ENCODE measurements around the gene GPR162.
"Not testable (repeated sequence)": the region's sequence is repeated elsewhere in the genome, so short reads cannot be mapped to it uniquely, and the experiment has no call there.

The GPR162 gene

DNA sequence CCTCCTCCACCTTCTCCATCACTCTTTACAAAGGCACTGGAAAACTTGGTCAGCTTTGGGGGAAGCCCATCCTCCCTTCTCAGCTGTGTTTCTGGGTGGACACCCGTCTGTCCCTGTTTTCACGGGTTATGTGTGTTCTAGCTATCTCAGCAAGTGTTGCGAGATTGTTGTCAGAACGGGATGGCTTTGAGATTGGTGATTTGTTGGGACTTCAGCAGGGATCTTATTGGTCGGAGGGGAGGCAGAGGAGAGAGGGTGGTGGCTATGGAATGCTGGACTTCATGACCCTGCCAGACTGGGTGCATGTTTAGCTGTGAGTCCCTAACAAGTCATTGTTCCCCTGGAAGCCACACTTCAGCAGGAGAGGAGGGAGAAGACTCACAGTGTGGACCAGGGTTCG is 32.4 kb downstream of the GPR162 start:
- no peak for DNase-seq (ENCODE audit: low spot score)

DNA sequence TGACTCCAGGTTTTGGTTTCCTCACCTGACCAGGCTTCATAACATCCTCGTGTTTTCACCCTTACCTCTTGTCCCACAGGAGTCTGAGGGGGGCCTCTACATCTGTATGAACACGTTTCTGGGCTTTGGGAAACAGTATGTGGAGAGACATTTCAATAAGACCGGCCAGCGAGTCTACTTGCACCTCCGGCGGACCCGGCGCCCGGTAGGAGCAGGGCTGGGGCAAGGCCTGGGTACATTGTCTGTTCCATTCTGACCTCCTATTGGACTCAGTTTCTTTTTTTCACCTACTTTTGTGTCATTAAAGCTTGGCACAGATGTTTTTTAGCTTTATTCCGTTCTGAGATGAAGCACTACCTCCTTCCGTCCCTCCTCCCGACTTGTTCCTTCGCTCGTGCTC is 33.7 kb downstream of the GPR162 start:
- no peak for DNase-seq (ENCODE audit: low spot score)

DNA sequence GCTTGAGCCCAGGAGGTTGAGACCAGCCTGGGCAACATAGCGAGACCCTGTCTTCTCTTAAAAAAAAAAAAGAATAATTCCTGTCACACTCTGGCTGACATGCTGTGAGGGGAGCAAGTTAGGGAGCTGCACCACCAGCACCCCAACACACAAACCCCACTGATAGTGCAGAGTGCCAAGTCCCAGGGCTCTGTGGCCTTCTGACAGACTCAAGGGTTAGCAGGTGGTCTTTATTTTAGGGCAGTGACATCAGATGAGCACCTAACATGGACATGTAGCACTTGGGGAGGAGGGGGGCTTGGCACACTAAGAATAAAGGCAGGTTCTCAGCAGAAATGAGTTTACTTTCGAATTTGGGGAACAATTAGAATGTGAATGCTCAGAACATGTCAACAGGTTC is 37.2 kb downstream of the GPR162 start:
- DNase-seq (ENCODE audit: low spot score) = no peak

DNA sequence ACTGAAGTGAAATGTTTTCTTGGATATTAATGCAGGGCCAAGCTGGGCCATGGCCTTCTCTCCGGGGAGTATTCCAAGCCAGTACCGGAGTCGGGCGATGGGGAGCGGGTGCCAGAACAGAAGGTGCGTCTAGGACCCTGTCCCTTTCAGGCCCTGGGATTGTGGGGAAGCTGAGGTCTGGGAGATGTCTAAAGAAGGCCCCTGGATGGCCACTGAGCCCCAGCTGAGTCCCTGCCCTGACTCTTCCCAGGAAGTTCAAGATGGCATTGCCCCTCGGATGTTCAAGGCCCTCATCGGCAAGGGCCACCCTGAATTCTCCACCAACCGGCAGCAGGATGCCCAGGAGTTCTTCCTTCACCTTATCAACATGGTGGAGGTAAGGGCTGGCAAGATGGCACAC is 38.5 kb downstream of the GPR162 start:
- DNase-seq (ENCODE audit: low spot score) = no peak

DNA sequence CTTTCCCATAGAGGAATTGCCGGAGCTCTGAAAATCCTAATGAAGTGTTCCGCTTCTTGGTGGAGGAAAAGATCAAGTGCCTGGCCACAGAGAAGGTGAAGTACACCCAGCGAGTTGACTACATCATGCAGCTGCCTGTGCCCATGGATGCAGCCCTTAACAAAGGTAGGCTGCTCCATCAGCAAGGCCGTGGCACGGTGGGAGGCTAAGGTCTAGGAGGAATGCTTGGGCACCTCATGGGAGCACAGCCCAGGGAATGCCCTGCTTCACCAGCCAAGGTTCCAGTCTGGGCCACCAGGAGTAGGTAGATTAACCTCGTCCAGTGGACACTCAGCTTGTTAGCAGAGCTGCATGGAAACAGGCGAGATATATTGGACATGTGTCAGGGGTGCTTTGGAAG is 39.3 kb downstream of the GPR162 start:
- no peak for DNase-seq (ENCODE audit: low spot score)

DNA sequence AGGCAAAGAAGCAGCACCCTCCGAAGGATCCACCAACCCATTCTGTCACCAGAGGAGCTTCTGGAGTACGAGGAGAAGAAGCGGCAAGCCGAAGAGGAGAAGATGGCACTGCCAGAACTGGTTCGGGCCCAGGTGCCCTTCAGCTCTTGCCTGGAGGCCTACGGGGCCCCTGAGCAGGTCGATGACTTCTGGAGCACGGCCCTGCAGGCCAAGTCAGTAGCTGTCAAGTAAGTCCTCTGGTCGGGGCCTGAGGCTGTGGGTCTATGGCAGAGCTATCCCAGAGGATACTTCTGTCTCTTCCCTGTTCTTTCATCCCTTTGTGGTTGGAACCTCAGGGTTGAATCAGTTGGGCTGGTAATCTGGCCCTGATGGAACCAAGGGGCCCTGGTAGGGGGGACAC is 39.8 kb downstream of the GPR162 start:
- DNase-seq (ENCODE audit: low spot score) = no peak

DNA sequence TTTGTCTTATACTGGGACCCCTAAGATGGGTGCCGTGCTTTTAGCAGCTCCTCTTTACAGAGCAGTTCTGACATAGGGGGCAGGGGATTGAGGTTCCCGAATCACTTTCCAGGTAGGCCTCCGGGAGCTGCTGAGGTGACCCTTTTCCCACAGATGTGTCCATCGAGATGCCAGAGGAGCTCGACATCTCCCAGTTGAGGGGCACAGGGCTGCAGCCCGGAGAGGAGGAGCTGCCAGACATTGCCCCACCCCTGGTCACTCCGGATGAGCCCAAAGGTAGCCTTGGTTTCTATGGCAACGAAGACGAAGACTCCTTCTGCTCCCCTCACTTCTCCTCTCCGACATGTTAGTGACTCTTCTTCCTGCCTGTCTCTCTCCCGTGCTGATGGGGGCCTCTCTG is 41.4 kb downstream of the GPR162 start:
- no peak for DNase-seq (ENCODE audit: low spot score)

DNA sequence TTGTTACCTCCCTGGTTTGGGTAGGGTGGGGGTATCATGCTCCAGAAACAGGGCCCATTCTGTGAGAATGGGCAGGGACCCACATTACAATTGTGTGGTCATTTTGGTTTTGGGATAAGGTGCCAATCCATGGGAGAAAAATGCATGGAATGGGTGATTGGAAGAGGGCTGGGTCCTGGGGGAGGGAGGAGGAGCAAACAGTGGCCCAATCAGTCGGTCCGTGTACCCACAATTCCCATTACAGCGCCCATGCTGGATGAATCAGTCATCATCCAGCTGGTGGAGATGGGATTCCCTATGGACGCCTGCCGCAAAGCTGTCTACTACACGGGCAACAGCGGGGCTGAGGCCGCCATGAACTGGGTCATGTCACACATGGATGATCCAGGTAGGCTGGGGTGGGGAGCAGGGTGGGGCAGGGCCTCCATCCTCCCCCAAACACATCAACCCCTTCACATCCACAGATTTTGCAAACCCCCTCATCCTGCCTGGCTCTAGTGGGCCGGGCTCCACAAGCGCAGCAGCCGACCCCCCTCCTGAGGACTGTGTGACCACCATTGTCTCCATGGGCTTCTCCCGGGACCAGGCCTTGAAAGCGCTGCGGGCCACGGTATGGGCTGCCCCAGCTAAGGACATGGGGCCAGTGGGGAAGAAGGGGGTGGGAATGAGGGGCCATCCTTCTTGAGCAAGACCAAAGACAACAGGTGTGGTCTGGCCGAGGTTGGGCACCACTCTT is 42.1 kb downstream of the GPR162 start:
- DNase-seq (ENCODE audit: low spot score) = peak; percentile 21

DNA sequence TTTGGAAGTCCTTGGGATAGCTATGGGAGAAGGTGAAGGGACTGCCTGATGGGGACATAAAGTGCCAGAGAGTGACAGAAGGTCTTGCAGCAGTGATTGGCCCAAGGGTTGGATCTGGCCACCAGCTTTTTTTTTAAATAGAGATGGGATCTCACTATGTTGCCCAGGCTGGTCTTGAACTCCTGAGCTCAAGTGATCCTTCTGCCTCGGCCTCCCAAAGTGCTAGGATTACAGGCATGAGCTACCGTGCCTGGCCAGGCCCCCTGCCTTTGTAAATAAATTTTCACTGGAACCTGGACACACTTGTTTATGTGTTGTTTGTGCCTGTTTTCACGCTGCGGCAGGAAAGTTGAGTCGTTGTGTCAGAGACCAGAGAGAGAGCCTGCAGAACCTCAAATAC is 43.7 kb downstream of the GPR162 start:
- not testable (repeated sequence) for DNase-seq (ENCODE audit: low spot score)

DNA sequence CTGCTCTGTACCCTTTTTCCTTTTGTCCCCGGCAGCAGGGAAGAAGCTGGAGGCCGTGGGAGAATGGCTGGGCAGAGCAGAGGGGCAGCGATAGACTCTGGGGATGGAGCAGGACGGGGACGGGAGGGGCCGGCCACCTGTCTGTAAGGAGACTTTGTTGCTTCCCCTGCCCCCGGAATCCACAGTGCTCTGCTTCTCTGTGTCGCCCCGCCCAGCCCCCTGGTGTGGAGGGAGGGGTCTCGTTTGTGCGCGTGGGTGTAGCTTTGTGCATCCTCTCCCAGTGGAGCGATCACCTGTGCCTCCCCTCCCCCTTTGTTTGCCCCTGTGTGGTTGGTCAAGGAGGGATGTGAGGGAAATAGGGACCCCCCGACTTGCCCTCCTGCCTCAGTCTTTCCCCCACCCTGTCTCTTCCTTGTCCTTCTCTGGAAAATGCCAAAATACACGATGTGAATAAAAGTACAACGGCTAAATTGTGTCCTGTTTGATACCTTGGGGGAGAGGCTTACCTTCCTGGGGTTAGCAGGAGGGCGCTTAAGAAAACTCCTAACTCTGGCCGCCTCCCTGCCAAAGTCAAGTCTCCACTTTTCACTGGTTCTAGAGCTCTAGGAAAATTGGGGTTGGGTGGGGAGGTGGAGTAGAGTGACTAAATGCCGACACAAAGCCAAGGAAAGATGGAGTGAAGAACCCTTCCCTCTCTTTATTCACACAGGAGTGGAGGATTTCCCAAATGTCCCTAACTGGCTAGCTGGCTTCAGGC is 44.7 kb downstream of the GPR162 start:
- DNase-seq (ENCODE audit: low spot score) = no peak

DNA sequence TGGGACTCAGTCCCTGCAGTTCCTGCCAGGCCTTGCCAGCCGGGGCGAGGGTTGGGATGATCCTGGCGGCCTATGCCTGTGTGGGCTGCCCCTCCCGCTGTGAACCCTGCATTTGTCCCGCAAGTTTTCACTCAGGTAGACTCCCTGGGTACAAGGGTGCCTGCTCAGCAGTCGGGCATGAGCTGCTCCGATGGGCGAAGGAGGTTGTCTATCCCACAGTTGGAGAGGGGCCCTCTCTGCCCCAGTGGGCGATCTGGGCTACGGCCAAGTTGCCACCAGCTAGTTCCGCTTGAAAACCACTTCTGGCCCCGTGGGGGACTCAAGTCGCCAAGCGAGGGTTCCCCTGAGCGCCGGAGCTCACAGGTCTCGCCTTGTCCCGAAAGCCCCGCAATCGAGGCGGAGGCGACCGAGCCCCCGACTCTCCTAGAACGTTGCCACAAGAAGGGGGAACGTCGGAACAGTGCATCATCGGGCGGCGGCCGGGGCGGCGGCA is 45.3 kb downstream of the GPR162 start:
- DNase-seq (ENCODE audit: low spot score) = peak; percentile 27

DNA sequence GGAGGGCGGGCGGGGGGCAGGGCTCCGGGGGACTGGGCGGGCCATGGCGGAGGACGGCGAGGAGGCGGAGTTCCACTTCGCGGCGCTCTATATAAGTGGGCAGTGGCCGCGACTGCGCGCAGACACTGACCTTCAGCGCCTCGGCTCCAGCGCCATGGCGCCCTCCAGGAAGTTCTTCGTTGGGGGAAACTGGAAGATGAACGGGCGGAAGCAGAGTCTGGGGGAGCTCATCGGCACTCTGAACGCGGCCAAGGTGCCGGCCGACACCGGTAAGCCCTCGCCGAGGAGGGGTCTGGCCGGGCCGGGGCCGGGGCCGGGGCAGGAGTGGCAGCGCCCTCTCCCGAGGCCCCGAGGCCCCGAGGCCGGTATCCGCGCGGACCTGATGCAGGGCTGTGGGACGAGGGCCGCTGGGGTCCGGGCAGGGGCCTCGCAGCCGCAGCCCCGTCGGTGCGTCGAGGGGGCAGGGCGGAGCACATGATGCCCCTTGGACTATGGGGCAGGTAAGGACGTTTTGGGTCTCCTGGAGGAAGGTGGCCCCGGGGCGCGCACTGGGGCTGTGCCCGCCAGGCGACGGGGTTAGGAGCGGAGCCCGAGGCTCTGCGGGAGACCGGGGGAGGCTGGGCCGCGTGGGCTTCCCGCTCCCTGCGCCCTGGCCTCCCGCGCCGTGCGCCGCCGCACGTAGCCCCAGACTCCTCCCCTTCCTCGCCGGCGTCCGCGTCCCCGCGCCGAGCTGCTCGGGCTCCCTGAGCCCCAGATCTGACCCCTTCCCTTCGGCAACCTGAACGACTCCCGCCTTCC is 46.0 kb downstream of the GPR162 start, which contains the start of gene TPI1:
Gene TPI1 (plus strand): TSS at position 119 of the 798 bp plus-strand sequence. CDS start 36 bp downstream, at position 155.
- DNase-seq (ENCODE audit: low spot score) = peak; percentile 91

DNA sequence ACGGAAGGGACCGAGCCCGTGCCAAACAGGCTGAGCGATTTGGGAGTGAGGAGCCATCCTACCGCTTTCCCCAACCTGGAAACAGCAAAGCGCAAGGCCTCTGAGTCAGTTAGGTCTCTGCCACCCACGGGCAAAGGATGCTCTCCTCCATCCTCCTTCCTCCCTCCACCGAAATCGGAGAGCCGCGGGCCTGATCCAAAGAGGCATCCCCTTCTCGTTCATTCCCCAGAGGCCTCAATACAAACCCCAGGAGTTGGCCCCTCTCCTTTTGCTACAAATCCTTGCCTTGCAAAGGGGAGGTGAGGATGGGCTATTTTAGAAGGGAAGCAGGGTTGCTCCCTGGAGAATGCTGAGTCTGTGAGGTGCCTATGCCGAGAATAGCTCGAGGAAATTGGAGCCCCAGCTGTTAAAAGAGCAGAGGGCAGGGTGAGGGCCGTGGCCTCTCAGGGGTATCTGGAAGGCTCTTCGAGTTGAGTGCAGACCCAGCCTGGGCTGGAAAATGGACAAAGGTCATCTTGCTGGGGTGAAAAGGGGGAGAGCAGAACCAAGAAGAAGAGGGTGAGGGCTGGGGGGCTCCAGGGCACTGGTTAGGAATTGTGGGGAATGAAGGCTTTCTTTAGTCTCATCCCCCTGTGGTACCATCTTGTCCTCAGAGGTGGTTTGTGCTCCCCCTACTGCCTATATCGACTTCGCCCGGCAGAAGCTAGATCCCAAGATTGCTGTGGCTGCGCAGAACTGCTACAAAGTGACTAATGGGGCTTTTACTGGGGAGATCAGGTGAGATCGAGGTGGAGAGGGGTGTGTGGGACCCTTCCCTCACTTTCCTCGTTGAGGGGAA is 46.8 kb downstream of the GPR162 start:
- DNase-seq (ENCODE audit: low spot score) = peak; percentile 48

DNA sequence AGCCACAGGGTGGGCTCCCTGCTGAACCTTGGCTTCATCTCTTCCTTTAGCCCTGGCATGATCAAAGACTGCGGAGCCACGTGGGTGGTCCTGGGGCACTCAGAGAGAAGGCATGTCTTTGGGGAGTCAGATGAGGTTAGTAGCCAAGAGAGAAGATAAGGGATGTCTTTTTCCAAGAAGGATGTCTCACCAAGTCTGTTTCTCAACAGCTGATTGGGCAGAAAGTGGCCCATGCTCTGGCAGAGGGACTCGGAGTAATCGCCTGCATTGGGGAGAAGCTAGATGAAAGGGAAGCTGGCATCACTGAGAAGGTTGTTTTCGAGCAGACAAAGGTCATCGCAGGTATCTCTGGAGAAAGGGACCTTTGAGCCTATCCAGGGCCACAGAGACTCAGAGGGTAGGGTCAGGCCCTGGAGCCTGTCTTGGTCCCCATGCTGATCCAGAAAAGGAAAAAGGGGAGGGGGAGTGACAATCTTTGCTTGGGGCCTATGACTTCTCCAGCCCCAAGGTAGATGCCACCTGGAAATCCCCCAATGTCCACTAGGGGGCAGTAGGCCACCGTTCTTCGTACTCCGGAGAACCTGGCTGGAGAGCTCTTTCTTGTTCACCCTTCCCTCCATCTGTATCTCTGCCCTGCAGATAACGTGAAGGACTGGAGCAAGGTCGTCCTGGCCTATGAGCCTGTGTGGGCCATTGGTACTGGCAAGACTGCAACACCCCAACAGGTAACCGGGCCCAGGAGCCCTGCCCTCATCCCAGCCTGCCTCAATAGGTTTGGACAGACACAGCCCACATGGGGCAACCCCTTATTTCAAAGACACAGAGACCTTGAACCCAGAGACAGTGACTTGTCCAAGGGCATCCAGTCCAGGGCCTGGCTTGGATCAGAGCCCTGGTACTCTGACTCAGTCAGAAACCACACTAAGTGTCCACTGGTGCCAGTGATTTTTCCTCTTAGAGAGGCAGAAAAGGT is 47.7 kb downstream of the GPR162 start:
- DNase-seq (ENCODE audit: low spot score) = peak; percentile 83

DNA sequence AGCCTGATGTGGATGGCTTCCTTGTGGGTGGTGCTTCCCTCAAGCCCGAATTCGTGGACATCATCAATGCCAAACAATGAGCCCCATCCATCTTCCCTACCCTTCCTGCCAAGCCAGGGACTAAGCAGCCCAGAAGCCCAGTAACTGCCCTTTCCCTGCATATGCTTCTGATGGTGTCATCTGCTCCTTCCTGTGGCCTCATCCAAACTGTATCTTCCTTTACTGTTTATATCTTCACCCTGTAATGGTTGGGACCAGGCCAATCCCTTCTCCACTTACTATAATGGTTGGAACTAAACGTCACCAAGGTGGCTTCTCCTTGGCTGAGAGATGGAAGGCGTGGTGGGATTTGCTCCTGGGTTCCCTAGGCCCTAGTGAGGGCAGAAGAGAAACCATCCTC is 48.7 kb downstream of the GPR162 start:
- not testable (repeated sequence) for DNase-seq (ENCODE audit: low spot score)

DNA sequence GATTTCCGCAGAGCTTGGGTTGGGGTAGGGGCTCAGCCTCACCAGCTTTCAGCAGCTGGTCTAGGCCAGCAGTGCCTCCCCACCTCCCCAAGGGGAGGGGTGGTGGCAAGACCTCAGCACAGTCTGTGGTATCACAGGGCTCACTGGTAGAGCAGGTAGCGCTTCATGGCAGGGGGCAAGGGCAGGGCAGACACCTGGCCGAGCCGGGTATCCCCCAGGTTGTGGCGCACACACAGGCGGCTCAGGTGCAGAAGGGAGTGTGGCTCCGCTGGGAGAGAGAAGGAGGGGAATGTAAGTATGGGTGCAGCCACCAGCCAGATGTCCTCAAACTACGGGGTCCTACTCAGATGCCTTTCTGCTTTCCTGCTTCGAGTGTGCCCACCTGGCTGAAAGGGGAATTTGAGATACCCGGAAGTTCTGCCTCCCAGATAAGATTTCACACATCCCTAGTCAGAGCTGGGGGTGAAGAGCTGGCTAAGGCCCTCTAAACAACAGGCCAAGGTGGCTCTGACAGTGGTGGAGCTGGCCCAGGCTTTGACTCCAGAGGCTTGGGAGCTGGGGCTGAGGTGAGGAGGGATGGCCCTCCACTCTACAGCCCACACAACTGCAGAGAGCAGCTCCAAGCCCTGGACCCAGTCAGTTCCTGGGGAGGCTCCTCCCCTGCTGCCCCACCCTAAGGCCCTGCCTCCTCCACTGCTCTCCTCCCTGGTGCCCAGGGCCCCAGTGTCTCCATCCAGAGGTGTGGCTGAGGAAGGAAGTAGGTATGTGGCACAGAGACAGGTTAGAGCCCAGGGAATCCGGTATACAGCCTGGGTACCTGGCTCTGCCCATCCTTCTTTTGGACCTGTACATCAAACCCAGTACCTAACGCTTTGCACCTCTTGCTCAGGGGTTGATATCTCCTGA is 49.7 kb downstream of the GPR162 start:
- peak; percentile 44 for DNase-seq (ENCODE audit: low spot score)

DNA sequence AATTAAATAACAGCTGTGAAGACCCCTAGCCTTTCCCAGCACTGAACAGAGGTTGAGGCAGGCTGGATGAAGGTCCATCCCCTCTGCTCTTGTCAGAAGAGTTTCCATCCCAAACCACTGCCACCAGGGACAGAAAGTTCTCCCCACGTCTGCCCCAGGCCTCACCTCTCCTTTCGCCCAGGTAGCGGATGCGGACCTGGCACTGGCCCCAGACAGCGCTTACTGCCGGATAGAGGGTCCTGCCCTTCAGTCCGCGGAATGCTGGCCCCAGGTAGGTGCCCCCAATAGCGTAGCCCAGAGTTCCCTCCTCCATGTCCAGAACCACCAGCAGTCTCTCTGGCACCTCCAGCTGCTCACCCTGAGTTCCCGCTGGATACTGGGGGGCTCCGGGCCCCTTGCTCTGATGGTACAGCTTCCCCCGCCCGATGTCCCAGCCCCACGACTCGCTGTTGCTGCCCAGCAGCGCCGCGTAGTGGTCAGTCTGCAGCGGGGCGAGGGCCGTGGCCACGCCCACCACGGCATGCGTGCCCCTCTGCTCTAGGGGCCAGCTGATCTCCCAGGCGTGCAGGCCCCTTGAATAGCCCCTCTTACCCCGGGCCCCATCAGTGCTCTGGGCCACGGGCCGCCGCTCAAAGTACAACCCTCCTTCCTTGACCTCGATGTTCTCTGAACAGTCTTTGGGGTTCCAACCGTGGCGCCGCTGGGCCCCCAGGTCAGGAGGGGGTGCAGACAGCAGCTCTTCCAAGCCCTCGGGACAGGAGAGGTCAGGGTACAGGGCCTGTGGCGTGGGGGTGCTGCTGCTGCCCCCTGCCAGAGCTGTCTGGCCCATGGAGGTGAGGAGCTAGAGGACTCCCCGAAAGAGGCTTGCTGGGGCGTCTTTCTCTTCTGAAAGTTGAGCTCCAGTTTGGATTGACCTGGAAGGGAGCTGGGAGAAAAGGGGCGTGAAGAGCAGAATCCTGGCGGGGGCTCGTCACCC is 50.7 kb downstream of the GPR162 start:
- DNase-seq (ENCODE audit: low spot score) = peak; percentile 90
